Osteocyte (in vitro differentiated cells): Measurements from ENCODE around the gene OPA3. TPM values are rescaled to one million over a fixed set of nuclear protein-coding genes. Genes with fewer than 3 reads are reported as not detected.

Source experiments
- DNase-seq: peaks from one replicate; pipeline ENCODE4 v3.0.0; 2021; ENCODE audit warnings: mixed read lengths; ENCODE audit not compliant: unreplicated experiment; ENCODE audit errors: extremely low spot score
- H3K27ac Mint-ChIP-seq: one replicate; pipeline ENCODE4 v1.8.0; 2021; ENCODE audit warnings: mild to moderate bottlenecking, mixed read lengths; ENCODE audit not compliant: unreplicated experiment
- H3K27me3 Mint-ChIP-seq: one replicate; pipeline ENCODE4 v1.8.0; 2021; ENCODE audit warnings: mixed read lengths; ENCODE audit not compliant: unreplicated experiment
- H3K36me3 Mint-ChIP-seq: one replicate; pipeline ENCODE4 v1.8.0; 2021; ENCODE audit warnings: mixed read lengths; ENCODE audit not compliant: unreplicated experiment
- H3K4me1 Mint-ChIP-seq: one replicate; pipeline ENCODE4 v1.8.0; 2021; ENCODE audit warnings: mixed read lengths; ENCODE audit not compliant: unreplicated experiment
- H3K4me3 Mint-ChIP-seq: one replicate; pipeline ENCODE4 v1.8.0; 2021; ENCODE audit warnings: mild to moderate bottlenecking, moderate library complexity, mixed read lengths; ENCODE audit not compliant: unreplicated experiment
- H3K9me3 Mint-ChIP-seq: one replicate; pipeline ENCODE4 v1.8.0; 2021; ENCODE audit warnings: mixed read lengths; ENCODE audit not compliant: unreplicated experiment
- total RNA-seq: library from RNA; stranded (reverse); gene quantifications from 2 replicates; pipeline ENCODE4 v1.2.1, GENCODE V29; 2021
- TF ChIP-seq, protein P1 (sequence below): fragments of 200-600 bp; sonication (generic); IDR thresholded peaks from 2 replicates; pipeline ENCODE4 v1.5.0; 2021; ENCODE audit warnings: antibody characterized with exemption, mild to moderate bottlenecking, moderate library complexity

OPA3 gene
- total RNA-seq, 1 donor from 2014 or later = 16.8 TPM

DNA sequence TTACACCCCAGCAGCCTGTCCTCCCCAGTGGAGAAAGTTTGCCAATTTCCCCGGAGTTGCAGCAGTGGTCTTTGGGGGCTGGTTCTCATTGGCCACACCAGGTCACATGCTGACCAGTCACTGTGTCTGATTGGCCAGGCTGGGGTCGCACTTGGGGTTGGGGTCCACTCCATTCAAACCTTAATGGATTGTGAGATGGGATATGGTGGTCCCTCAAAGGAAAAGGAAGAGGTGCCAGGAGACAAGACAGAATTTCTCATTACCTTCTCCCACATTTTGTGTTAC lies 82.9 kb downstream of the OPA3 start:
- H3K36me3 Mint-ChIP-seq = no peaks in the 10 kb centered on the region
- no peaks in the 10 kb centered on the region for H3K9me3 Mint-ChIP-seq
- H3K27ac Mint-ChIP-seq = no peak overlapping the region
- H3K27me3 Mint-ChIP-seq = peaks cover 25% of the 10 kb centered on the region
- peaks cover 24% of the 10 kb centered on the region for H3K4me1 Mint-ChIP-seq
- no peak for DNase-seq
- TF ChIP-seq, protein P1, sequence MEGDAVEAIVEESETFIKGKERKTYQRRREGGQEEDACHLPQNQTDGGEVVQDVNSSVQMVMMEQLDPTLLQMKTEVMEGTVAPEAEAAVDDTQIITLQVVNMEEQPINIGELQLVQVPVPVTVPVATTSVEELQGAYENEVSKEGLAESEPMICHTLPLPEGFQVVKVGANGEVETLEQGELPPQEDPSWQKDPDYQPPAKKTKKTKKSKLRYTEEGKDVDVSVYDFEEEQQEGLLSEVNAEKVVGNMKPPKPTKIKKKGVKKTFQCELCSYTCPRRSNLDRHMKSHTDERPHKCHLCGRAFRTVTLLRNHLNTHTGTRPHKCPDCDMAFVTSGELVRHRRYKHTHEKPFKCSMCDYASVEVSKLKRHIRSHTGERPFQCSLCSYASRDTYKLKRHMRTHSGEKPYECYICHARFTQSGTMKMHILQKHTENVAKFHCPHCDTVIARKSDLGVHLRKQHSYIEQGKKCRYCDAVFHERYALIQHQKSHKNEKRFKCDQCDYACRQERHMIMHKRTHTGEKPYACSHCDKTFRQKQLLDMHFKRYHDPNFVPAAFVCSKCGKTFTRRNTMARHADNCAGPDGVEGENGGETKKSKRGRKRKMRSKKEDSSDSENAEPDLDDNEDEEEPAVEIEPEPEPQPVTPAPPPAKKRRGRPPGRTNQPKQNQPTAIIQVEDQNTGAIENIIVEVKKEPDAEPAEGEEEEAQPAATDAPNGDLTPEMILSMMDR = no peak
- no peak overlapping the region for H3K4me3 Mint-ChIP-seq

DNA sequence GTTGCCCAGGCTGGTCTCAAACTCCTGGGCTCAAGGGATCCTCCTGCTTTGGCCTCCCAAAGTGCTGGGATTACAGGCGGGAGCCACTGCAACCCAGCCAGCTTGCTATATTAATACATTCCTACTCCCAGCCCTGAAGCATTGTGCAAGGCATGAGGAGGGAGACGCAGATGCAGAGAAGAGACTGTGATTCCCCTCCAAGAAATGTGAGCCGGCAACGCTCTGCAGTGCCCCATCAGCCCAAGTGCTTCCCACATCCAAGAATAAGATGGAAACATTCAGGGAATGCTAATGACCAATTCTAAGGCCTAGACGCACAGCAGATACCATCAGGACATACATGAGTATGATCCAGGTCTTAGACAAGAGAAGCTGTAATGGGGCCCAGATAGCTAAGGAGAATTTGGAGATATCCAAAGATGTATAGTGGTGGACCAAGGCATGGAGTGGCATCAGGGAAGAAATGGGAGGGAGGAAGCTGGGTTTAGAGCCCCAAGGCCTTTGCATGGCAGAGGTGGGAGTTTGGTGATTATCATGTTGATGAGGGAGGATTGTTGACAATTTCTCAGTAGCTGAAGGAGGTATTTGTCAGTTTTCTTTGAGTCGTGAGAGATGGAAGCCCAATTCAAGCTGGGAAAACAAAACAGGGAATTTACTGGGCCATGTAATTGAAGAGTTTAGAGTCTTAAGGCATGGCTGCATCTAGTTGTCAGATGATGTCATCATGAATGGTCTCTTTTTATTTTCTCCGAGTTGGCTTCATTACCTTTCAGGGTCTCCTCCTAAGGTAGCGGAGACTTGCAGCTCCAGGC lies 83.5 kb downstream of the OPA3 start:
- Mint-ChIP-seq H3K36me3 (no peaks in the 10 kb centered on the region), H3K27ac (no peak overlapping the region), H3K27me3 (peaks cover 25% of the 10 kb centered on the region), H3K4me3 (no peak overlapping the region), H3K4me1 (peaks cover 21% of the 10 kb centered on the region), H3K9me3 (no peaks in the 10 kb centered on the region)
- no peak for DNase-seq
- TF ChIP-seq, protein P1 = no peak

DNA sequence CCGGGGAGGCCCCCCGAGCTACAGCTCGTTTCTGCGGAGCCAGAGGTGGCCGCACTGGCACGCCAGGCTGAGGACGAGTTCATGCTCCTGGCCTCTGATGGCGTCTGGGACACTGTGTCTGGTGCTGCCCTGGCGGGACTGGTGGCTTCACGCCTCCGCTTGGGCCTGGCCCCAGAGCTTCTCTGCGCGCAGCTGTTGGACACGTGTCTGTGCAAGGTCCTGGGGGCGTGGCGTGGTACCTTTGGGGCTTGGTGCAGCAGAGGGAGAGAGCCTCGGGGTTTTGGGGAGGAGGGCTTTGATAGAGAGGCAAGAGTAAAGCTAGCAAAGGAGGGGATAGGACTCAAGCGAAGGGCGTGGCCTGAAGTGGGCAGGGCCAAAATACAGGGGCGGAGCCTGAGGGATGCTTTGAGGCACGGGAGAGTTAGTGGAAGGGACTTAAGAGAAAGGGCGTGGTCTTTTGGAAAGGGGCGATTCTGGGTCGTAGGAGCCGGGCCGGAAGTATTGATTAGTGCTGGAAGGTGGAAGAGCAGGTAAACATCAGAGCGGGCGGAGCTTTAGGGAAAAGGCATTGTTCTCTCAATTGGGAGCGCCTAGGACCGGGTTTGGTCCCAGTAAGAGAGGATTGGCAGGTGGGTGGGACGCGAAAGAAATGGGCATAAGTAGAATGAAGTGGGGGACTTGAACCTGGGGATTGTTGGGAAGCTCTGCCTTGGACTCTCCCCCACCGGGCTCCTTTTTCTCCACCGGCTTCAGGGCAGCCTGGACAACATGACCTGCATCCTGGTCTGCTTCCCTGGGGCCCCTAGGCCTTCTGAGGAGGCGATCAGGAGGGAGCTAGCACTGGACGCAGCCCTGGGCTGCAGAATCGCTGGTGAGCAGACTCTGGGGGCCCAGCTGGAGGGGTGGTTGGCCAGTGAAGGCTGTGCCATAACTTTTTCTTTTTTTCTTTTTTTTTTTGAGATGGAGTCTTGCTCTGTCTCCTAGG lies 85.1 kb downstream of the OPA3 start:
- H3K27ac Mint-ChIP-seq = no peak overlapping the region
- H3K4me3 Mint-ChIP-seq = no peak overlapping the region
- H3K36me3 Mint-ChIP-seq = no peaks in the 10 kb centered on the region
- H3K9me3 Mint-ChIP-seq = no peaks in the 10 kb centered on the region
- TF ChIP-seq, protein P1 = no peak
- peaks cover 26% of the 10 kb centered on the region for H3K27me3 Mint-ChIP-seq
- peaks cover 16% of the 10 kb centered on the region for H3K4me1 Mint-ChIP-seq
- DNase-seq = no peak

DNA sequence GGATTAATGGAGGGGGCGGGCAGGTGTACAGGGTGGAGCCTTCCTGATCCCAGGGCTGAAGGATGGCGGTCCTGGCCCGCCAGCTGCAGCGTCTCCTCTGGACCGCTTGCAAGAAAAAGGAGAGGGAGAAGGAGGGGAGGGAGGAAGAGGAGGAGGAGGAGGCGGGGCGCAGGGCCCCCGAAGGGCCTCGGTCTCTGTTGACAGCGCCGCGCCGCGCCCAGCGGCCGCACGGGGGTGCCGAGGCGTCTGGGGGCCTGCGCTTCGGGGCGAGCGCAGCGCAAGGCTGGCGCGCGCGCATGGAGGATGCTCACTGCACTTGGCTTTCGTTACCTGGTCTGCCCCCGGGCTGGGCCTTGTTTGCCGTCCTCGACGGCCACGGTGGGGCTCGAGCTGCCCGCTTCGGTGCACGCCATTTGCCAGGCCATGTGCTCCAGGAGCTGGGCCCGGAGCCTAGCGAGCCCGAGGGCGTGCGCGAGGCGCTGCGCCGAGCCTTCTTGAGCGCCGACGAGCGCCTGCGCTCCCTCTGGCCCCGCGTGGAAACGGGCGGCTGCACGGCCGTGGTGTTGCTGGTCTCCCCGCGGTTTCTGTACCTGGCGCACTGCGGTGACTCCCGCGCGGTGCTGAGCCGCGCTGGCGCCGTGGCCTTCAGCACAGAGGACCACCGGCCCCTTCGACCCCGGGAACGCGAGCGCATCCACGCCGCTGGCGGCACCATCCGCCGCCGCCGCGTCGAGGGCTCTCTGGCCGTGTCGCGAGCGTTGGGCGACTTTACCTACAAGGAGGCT lies 86.0 kb downstream of the OPA3 start, which contains the start of gene PPM1N:
Gene PPM1N, plus strand, starts transcription at position 33 of the 785 bp plus-strand sequence. Its CDS starts 30 bp downstream, at position 63.
- Mint-ChIP-seq H3K9me3 (no peaks in the 10 kb centered on the region), H3K4me3 (peak within 1 kb of the TSS; percentile 81), H3K27me3 (peaks cover 26% of the 10 kb centered on the region), H3K36me3 (no peaks in the 10 kb centered on the region), H3K4me1 (peaks cover 17% of the 10 kb centered on the region), H3K27ac (no peak within 1 kb of the TSS)
- TF ChIP-seq, protein P1 = peak; percentile 6
- DNase-seq = no peak
